Mesothelial cell of epicardium (in vitro differentiated cells): ENCODE data around the gene DGKB. TPM values are rescaled to one million over a fixed set of nuclear protein-coding genes. Genes with fewer than 3 reads are reported as not detected.

ENCODE experiments used
- DNase-seq, 2 experiments: peaks; one replicate each; pipeline ENCODE4 v3.0.0; 2021; ENCODE audit warnings: low spot score in 2 of 2; ENCODE audit not compliant: unreplicated experiment in 2 of 2
- H3K27ac Mint-ChIP-seq: 2 replicates; pipeline ENCODE4 v1.8.0; 2021; ENCODE audit warnings: mixed read lengths
- H3K27me3 Mint-ChIP-seq: 2 replicates; pipeline ENCODE4 v1.8.0; 2021; ENCODE audit warnings: low read depth, mixed read lengths
- H3K36me3 Mint-ChIP-seq: 2 replicates; pipeline ENCODE4 v1.8.0; 2021; ENCODE audit warnings: mixed read lengths
- H3K4me1 Mint-ChIP-seq: 2 replicates; pipeline ENCODE4 v1.8.0; 2021; ENCODE audit warnings: mixed read lengths
- H3K4me3 Mint-ChIP-seq: 2 replicates; pipeline ENCODE4 v1.8.0; 2021; ENCODE audit warnings: mild to moderate bottlenecking, moderate library complexity, mixed read lengths
- H3K9me3 Mint-ChIP-seq: 2 replicates; pipeline ENCODE4 v1.8.0; 2021; ENCODE audit warnings: mixed read lengths
- total RNA-seq: library from RNA; stranded (reverse); gene quantifications from 3 replicates; pipeline ENCODE4 v1.2.1, GENCODE V29; 2021
- TF ChIP-seq, protein P1 (sequence below): fragments of 200-600 bp; sonication (generic); IDR thresholded peaks from one replicate; pipeline ENCODE4 v1.5.0; 2021; ENCODE audit warnings: antibody characterized with exemption; ENCODE audit not compliant: unreplicated experiment

Gene DGKB
- total RNA-seq, 1 donor from 2014 or later, result 3.9 TPM

DNA sequence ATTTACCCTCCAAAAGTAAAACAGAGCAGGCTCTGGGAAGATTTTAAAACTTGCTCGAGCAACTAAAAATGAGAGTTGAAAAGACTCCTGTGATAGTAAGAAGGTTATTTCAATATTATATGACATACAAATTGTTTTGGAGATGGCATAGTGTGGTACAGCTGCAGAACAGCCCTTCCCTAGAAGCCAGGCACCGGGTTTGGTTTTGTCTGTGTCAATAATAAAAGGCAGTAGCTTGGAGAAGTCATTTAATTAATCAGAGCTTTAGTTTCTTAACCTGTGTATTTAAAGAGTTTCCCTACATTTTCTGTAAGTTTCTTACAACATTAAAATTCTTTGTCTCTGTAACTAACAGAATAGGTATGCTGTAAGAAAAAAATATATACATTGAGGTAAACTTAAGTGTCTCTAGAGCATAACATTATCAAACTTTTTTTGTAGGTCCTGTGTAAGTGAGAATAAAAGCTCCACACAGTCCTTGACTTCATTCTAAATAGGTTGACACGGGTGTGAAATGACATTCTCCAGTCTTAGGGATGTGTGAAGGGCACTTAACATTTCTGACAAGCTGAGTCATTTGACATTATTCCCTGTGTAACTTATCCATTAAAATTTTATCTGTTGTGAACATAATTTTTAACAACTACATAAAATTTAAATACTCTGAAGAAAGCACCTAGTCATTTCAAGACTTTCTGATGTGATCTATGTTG lies 488.1 kb downstream of the DGKB start:
- TF ChIP-seq, protein P1, sequence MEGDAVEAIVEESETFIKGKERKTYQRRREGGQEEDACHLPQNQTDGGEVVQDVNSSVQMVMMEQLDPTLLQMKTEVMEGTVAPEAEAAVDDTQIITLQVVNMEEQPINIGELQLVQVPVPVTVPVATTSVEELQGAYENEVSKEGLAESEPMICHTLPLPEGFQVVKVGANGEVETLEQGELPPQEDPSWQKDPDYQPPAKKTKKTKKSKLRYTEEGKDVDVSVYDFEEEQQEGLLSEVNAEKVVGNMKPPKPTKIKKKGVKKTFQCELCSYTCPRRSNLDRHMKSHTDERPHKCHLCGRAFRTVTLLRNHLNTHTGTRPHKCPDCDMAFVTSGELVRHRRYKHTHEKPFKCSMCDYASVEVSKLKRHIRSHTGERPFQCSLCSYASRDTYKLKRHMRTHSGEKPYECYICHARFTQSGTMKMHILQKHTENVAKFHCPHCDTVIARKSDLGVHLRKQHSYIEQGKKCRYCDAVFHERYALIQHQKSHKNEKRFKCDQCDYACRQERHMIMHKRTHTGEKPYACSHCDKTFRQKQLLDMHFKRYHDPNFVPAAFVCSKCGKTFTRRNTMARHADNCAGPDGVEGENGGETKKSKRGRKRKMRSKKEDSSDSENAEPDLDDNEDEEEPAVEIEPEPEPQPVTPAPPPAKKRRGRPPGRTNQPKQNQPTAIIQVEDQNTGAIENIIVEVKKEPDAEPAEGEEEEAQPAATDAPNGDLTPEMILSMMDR, result no peak
- no peaks in the 10 kb centered on the region for H3K27me3 Mint-ChIP-seq
- no peak for DNase-seq
- H3K4me1 Mint-ChIP-seq, result peaks cover 4% of the 10 kb centered on the region
- peaks cover 3% of the 10 kb centered on the region for H3K9me3 Mint-ChIP-seq
- peak overlapping the region; percentile 56 for H3K27ac Mint-ChIP-seq
- H3K36me3 Mint-ChIP-seq, result no peaks in the 10 kb centered on the region
- no peak overlapping the region for H3K4me3 Mint-ChIP-seq

DNA sequence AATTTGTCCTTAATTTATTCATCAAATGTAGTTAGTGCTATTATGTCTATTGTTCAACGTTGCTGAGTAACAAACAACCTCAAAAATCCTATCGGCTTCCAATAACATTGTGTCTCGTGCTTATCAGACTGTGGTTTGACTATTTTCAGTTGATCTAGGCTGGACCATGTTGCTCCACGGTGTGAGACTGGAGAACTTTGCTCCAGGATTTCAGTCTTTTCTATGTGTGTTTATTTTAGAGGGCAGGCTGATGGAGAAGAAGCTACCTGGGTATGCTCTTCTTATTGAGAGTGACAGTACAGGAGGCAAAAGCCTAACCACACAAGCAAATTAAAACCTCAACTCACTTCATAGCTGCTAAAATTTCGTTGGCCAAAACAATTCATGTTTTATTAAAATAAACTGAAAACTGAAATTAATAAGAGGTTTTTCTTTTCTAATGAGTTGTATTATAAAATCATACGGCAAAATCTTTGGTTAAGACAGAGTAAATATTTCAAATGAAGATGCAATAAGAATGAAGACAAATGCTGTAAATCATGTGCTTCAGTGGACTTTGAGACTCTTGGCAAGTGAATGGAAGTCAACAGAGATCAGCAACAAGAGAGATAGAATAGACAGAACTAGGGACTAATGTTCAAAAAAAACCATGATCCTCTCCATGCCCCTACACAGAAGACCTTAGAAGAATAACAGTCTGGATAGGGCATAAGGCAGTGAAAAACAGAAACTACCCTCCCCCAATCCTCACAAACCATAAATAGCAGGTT lies 495.1 kb downstream of the DGKB start:
- no peak for DNase-seq
- H3K4me1 Mint-ChIP-seq, result peaks cover 8% of the 10 kb centered on the region
- H3K9me3 Mint-ChIP-seq, result peaks cover 3% of the 10 kb centered on the region
- no peak overlapping the region for H3K27ac Mint-ChIP-seq
- TF ChIP-seq, protein P1, result no peak
- H3K4me3 Mint-ChIP-seq, result no peak overlapping the region
- no peaks in the 10 kb centered on the region for H3K36me3 Mint-ChIP-seq
- H3K27me3 Mint-ChIP-seq, result no peaks in the 10 kb centered on the region

DNA sequence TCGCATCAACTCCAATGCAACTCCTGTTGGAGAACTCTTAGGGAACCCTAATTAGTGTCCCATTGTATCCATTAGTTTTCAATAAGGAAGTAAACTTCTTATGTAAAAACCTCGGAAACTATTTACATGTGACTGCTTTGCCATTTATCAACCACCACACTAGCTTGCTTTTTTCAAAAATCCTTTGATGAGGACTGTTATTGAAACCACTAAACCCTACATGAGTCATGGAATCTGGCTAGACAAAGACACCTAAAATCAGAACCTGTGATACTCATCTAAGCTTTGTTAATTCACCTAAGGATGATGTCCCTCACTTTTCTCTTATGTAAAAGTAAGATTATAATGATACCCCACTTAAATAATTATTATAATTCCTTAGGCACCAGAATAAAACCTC lies 499.0 kb downstream of the DGKB start:
- Mint-ChIP-seq H3K27ac (no peak overlapping the region), H3K4me1 (peaks cover 5% of the 10 kb centered on the region), H3K4me3 (no peak overlapping the region), H3K36me3 (no peaks in the 10 kb centered on the region), H3K9me3 (no peaks in the 10 kb centered on the region), H3K27me3 (no peaks in the 10 kb centered on the region)
- TF ChIP-seq, protein P1, result no peak
- no peak for DNase-seq

DNA sequence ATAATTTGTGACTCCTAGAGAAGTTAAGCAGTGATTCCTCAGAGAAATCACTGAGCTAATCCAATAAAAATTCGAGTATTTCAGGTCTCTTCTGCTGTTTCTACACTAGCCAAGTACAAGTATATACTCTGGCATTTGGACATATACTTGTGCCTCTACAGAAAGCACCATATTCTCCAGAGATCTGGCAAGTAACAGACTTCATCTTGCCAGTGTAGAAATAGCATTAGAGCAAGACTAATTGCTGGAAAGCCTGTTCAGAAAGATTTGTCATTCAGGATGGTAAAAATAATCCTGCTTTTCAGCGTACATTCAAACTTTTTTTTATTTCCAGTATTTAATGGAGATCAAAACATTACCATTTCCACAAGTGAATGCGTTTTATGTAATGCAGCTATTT lies 502.3 kb downstream of the DGKB start:
- H3K27ac Mint-ChIP-seq, result no peak overlapping the region
- no peaks in the 10 kb centered on the region for H3K36me3 Mint-ChIP-seq
- H3K4me1 Mint-ChIP-seq, result peaks cover 5% of the 10 kb centered on the region
- TF ChIP-seq, protein P1, result no peak
- no peak for DNase-seq
- no peaks in the 10 kb centered on the region for H3K27me3 Mint-ChIP-seq
- H3K4me3 Mint-ChIP-seq, result no peak overlapping the region
- peaks cover 4% of the 10 kb centered on the region for H3K9me3 Mint-ChIP-seq

DNA sequence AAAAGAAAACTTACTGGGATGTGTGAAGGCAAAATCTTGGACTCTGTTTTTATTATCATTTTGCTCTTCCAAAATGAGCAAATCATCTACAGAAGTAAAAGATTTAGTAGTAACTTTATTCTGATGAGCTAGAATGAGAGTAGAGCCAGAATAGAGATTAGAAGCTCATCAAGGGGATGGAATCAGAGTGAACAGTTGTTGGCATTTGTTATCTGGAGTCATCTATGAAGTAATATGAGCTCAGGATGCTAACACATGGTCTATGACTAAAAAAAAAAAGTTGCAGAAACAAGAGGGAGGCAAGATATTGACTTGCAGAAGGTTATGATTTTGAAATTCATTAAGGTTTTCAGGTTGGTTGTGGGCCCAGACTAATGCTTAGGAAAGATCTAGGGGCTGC lies 504.0 kb downstream of the DGKB start:
- Mint-ChIP-seq H3K9me3 (peaks cover 6% of the 10 kb centered on the region), H3K36me3 (no peaks in the 10 kb centered on the region), H3K4me3 (no peak overlapping the region), H3K27me3 (no peaks in the 10 kb centered on the region), H3K4me1 (peaks cover 4% of the 10 kb centered on the region), H3K27ac (no peak overlapping the region)
- TF ChIP-seq, protein P1, result no peak
- no peak for DNase-seq
